ENCODE results near the gene PTPRA. TPM values are rescaled to one million over a fixed set of nuclear protein-coding genes. Genes with fewer than 3 reads are reported as not detected.

Gene PTPRA
- polyA plus RNA-seq, 1 donor (not counting 4 experiments of a cell fraction or from before 2014, with no cell fraction given), result 53.3 TPM

GRCh38 chr20:2858591-2858990, 14.7 kb upstream of the PTPRA start:
- no peak for FAIRE-seq

GRCh38 chr20:2859330-2860121, 13.8 kb upstream of the PTPRA start:
- Histone ChIP-seq H3K4me1 (ENCODE audit: control insufficient read depth, extremely low read depth, insufficient read depth, low read length) (no peaks in the 10 kb centered on the region), H3K9me3 (ENCODE audit: control insufficient read depth, low read depth, low read length) (no peaks in the 10 kb centered on the region), H3K27ac (ENCODE audit: control insufficient read depth, insufficient read depth, low read length) (no peak overlapping the region), H3K9me1 (ENCODE audit: control insufficient read depth, extremely low read depth, insufficient read depth, low read length) (no peaks in the 10 kb centered on the region), H4K20me1 (ENCODE audit: control insufficient read depth, extremely low read depth, insufficient read depth, low read length) (no peaks in the 10 kb centered on the region), H3K27me3 (ENCODE audit: control insufficient read depth, extremely low read depth, insufficient read depth, low read length) (no peaks in the 10 kb centered on the region), H3K9ac (ENCODE audit: control insufficient read depth, extremely low read depth, insufficient read depth, low read length) (no peak overlapping the region), H3K4me3 (ENCODE audit: control insufficient read depth in 2 of 3, extremely low read depth in 1 of 3, insufficient read depth in 2 of 3, low read depth in 1 of 3, low read length in 3 of 3) (no peak overlapping the region), H3K36me3 (ENCODE audit: control insufficient read depth in 2 of 2, extremely low read depth in 1 of 2, insufficient read depth in 2 of 2, low read length in 2 of 2) (peaks cover 11 to 12% of the 10 kb centered on the region in 2 experiments), H3K4me2 (ENCODE audit: control insufficient read depth, extremely low read depth, insufficient read depth, low read depth, low read length) (no peak overlapping the region), H3K79me2 (ENCODE audit: control insufficient read depth, insufficient read depth, low read length) (no peaks in the 10 kb centered on the region), H2AFZ (ENCODE audit: control insufficient read depth, low read length) (no peak overlapping the region)
- FAIRE-seq (no peak), DNase-seq (ENCODE audit: low read depth, low spot score) (no peak)
- dilution Hi-C loops (cut with MboI; ENCODE audit: extremely low pct_ligation_motif_present, low sequenced_read_pairs), result no loop called here
- TF ChIP-seq, protein P1, sequence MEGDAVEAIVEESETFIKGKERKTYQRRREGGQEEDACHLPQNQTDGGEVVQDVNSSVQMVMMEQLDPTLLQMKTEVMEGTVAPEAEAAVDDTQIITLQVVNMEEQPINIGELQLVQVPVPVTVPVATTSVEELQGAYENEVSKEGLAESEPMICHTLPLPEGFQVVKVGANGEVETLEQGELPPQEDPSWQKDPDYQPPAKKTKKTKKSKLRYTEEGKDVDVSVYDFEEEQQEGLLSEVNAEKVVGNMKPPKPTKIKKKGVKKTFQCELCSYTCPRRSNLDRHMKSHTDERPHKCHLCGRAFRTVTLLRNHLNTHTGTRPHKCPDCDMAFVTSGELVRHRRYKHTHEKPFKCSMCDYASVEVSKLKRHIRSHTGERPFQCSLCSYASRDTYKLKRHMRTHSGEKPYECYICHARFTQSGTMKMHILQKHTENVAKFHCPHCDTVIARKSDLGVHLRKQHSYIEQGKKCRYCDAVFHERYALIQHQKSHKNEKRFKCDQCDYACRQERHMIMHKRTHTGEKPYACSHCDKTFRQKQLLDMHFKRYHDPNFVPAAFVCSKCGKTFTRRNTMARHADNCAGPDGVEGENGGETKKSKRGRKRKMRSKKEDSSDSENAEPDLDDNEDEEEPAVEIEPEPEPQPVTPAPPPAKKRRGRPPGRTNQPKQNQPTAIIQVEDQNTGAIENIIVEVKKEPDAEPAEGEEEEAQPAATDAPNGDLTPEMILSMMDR (optimal IDR thresholded peaks at IDR 0.05 in 1 of 3, IDR thresholded peaks at IDR 0.05 in 1 of 3, conservative IDR thresholded peaks at IDR 0.05 in 1 of 3; ENCODE audit: extremely low read depth in 1 of 3, insufficient read depth in 2 of 3, low read length in 3 of 3), result no peak
- TF ChIP-seq EZH2 (IDR thresholded peaks at IDR 0.05; ENCODE audit: low read length), result no peak

More at GRCh38 chr20:2858591-2858990, 14.7 kb upstream of the PTPRA start:
- Histone ChIP-seq H3K4me3 (ENCODE audit: control insufficient read depth in 2 of 3, extremely low read depth in 1 of 3, insufficient read depth in 2 of 3, low read depth in 1 of 3, low read length in 3 of 3) (no peak overlapping the region), H3K9me1 (ENCODE audit: control insufficient read depth, extremely low read depth, insufficient read depth, low read length) (no peaks in the 10 kb centered on the region), H2AFZ (ENCODE audit: control insufficient read depth, low read length) (no peak overlapping the region), H3K79me2 (ENCODE audit: control insufficient read depth, insufficient read depth, low read length) (no peaks in the 10 kb centered on the region), H3K27me3 (ENCODE audit: control insufficient read depth, extremely low read depth, insufficient read depth, low read length) (no peaks in the 10 kb centered on the region), H3K36me3 (ENCODE audit: control insufficient read depth in 2 of 2, extremely low read depth in 1 of 2, insufficient read depth in 2 of 2, low read length in 2 of 2) (peaks cover 8 to 11% of the 10 kb centered on the region in 2 experiments), H3K27ac (ENCODE audit: control insufficient read depth, insufficient read depth, low read length) (no peak overlapping the region), H3K4me1 (ENCODE audit: control insufficient read depth, extremely low read depth, insufficient read depth, low read length) (no peaks in the 10 kb centered on the region), H3K4me2 (ENCODE audit: control insufficient read depth, extremely low read depth, insufficient read depth, low read depth, low read length) (no peak overlapping the region), H3K9ac (ENCODE audit: control insufficient read depth, extremely low read depth, insufficient read depth, low read length) (no peak overlapping the region), H3K9me3 (ENCODE audit: control insufficient read depth, low read depth, low read length) (no peaks in the 10 kb centered on the region), H4K20me1 (ENCODE audit: control insufficient read depth, extremely low read depth, insufficient read depth, low read length) (no peaks in the 10 kb centered on the region)
- dilution Hi-C loops (cut with MboI; ENCODE audit: extremely low pct_ligation_motif_present, low sequenced_read_pairs), result no loop called here
- TF ChIP-seq, protein P1 (optimal IDR thresholded peaks at IDR 0.05 in 1 of 3, IDR thresholded peaks at IDR 0.05 in 1 of 3, conservative IDR thresholded peaks at IDR 0.05 in 1 of 3; ENCODE audit: extremely low read depth in 1 of 3, insufficient read depth in 2 of 3, low read length in 3 of 3), result no peak
- no peak for TF ChIP-seq EZH2 (IDR thresholded peaks at IDR 0.05; ENCODE audit: low read length)
- no peak for DNase-seq (ENCODE audit: low read depth, low spot score)

All from keratinocyte (primary cell).